HCT116 (cell line): ENCODE results near the gene C14orf132. TPM values are rescaled to one million over a fixed set of nuclear protein-coding genes. Genes with fewer than 3 reads are reported as not detected.

Experiments used
- ATAC-seq: fragments of 200-7000 bp; cut with Tn5 transposase; 2 replicates; pipeline ENCODE4 v1.9.1; 2020; ENCODE audit warnings: mild to moderate bottlenecking, moderate library complexity
- BruUV-seq: library from RNA; stranded (reverse); fragments of 400-500 nt; replicated peaks from 2 replicates; lab custom pipeline; 2021; lab: Mats Ljungman, UMichigan
- CTCF ChIA-PET: fragments of 300-600 bp; sonication (Branson Sonifier 250); formaldehyde crosslinking; loops from one replicate; lab custom pipeline; 2021; ENCODE audit warnings: antibody characterized with exemption; lab: Charles Lee
- POLR2A ChIA-PET: fragments of 300-600, 350-600 bp; sonication (Branson Sonifier 250); formaldehyde crosslinking; loops from one replicate; lab custom pipeline; 2021; ENCODE audit warnings: antibody characterized with exemption; lab: Charles Lee
- RAD21 ChIA-PET, 2 experiments: fragments of 300-600 bp; sonication (Branson Sonifier 250); formaldehyde crosslinking; loops; one replicate each; lab custom pipeline; 2023; ENCODE audit warnings: low total read pairs in 2 of 2; ENCODE audit not compliant: uncharacterized antibody in 2 of 2, unreplicated experiment in 2 of 2, low non-redundant PET in 1 of 2; lab: Charles Lee
- DNase-seq: peaks from one replicate; pipeline ENCODE4 v3.0.0-alpha.2; 2010; ENCODE audit warnings: low read depth, low spot score
- H2AFZ ChIP-seq: fragments of 200-600 bp; shearing (Covaris generic), sonication (generic); 2 replicates; pipeline ENCODE4 v1.6.1; 2017; ENCODE audit warnings: low read depth, mixed run types, mixed read lengths, antibody characterized with exemption, low read length; ENCODE audit not compliant: poor library complexity, severe bottlenecking
- H3K27ac ChIP-seq: 2 replicates; pipeline ENCODE4 v1.5.1; 2012; ENCODE audit warnings: low read depth, low read length
- H3K27me3 ChIP-seq: fragments of 200-600 bp; sonication (generic); 2 replicates; pipeline ENCODE4 v1.6.1; 2016; ENCODE audit warnings: mixed run types, low read length, mixed read lengths; ENCODE audit not compliant: insufficient read depth
- H3K36me3 ChIP-seq, 2 experiments: fragments of 200-500 bp in 1 of 2; fragments of 200-600 bp in 1 of 2; sonication (Bioruptor generic) in 1 of 2; sonication (generic) in 1 of 2; 2 replicates each; pipeline versions ENCODE4 v1.5.1 to v1.6.1; 2014 to 2016; ENCODE audit warnings: low read length in 2 of 2, inconsistent platforms in 1 of 2, mixed read lengths in 1 of 2, mixed run types in 1 of 2; ENCODE audit not compliant: insufficient read depth in 2 of 2, control insufficient read depth in 1 of 2
- H3K4me1 ChIP-seq, 2 experiments: fragments of 200-600 bp in 1 of 2; sonication (generic) in 1 of 2; 2 replicates each; pipeline versions ENCODE4 v1.5.1 to v1.6.1; 2012 to 2017; ENCODE audit warnings: low read length in 2 of 2, inconsistent platforms in 1 of 2, mild to moderate bottlenecking in 1 of 2, mixed read lengths in 1 of 2, mixed run types in 1 of 2, moderate library complexity in 1 of 2; ENCODE audit not compliant: insufficient read depth in 2 of 2, control insufficient read depth in 1 of 2
- H3K4me2 ChIP-seq: fragments of 200-600 bp; sonication (generic); 2 replicates; pipeline ENCODE4 v1.6.1; 2017; ENCODE audit warnings: mixed run types, low read length, mixed read lengths
- H3K4me3 ChIP-seq, 2 experiments: fragments of 200-600 bp in 1 of 2; sonication (generic) in 1 of 2; replicated peaks in 1 of 2; 2 replicates each; pipeline ENCODE4 v1.5.1; 2011 to 2016; ENCODE audit warnings: low read length in 2 of 2, control low read depth in 1 of 2, low read depth in 1 of 2, mild to moderate bottlenecking in 1 of 2, mixed read lengths in 1 of 2, mixed run types in 1 of 2
- H3K79me2 ChIP-seq: fragments of 200-600 bp; sonication (generic); 2 replicates; pipeline ENCODE4 v1.6.1; 2017; ENCODE audit warnings: mild to moderate bottlenecking, mixed run types, low read length, moderate library complexity, mixed read lengths; ENCODE audit not compliant: insufficient read depth
- H3K9ac ChIP-seq: fragments of 200-600 bp; sonication (generic); 2 replicates; pipeline ENCODE4 v1.6.1; 2016; ENCODE audit warnings: low read length, mixed read lengths
- H3K9me2 ChIP-seq: fragments of 200-600 bp; sonication (generic), shearing (Covaris generic); 2 replicates; pipeline ENCODE4 v1.6.1; 2017; ENCODE audit warnings: mixed run types, mild to moderate bottlenecking, moderate library complexity; ENCODE audit not compliant: insufficient read depth
- H3K9me3 ChIP-seq, 2 experiments: fragments of 200-500 bp in 1 of 2; fragments of 200-600 bp in 1 of 2; sonication (Bioruptor generic) in 1 of 2; sonication (generic) in 1 of 2; 2 replicates each; pipeline ENCODE4 v1.6.1; 2014 to 2017; ENCODE audit warnings: low read length in 2 of 2, mixed read lengths in 2 of 2, inconsistent platforms in 1 of 2, low read depth in 1 of 2, mild to moderate bottlenecking in 1 of 2, mixed run types in 1 of 2, moderate library complexity in 1 of 2; ENCODE audit not compliant: control insufficient read depth in 1 of 2, insufficient read depth in 1 of 2
- H4K20me1 ChIP-seq: fragments of 200-600 bp; sonication (generic), shearing (Covaris generic); 2 replicates; pipeline ENCODE4 v1.6.1; 2017; ENCODE audit warnings: mixed run types, mild to moderate bottlenecking, moderate library complexity; ENCODE audit not compliant: insufficient read depth
- ATF3 ChIP-seq: IDR thresholded peaks from 2 replicates; pipeline ENCODE4 v1.6.1; 2012
- CTCF ChIP-seq, 3 experiments: fragments of 200-600 bp in 1 of 3; sonication (generic) in 1 of 3; IDR thresholded peaks in 2 of 3; conservative IDR thresholded peaks in 1 of 3; 2 replicates each; pipeline ENCODE4 v1.5.1; 2012 to 2017; ENCODE audit warnings: low read depth in 2 of 3, low read length in 2 of 3, antibody characterized with exemption in 1 of 3, borderline replicate concordance in 1 of 3, control low read depth in 1 of 3, mild to moderate bottlenecking in 1 of 3, mixed read lengths in 1 of 3, mixed run types in 1 of 3, moderate library complexity in 1 of 3; ENCODE audit not compliant: insufficient read depth in 1 of 3
- EGR1 ChIP-seq: IDR thresholded peaks from 2 replicates; pipeline ENCODE4 v1.6.1; 2012; ENCODE audit warnings: low read depth
- EZH2 ChIP-seq: fragments of 200-600 bp; sonication (generic); IDR thresholded peaks from 2 replicates; pipeline ENCODE4 v1.6.1; 2017; ENCODE audit warnings: antibody characterized with exemption, mixed run types
- JUND ChIP-seq: IDR thresholded peaks from 2 replicates; pipeline ENCODE4 v1.6.1; 2012
- RAD21 ChIP-seq: IDR thresholded peaks from 2 replicates; pipeline ENCODE4 v1.6.1; 2012; ENCODE audit warnings: low read depth, mild to moderate bottlenecking
- SRF ChIP-seq: IDR thresholded peaks from 2 replicates; pipeline ENCODE4 v1.6.1; 2012; ENCODE audit warnings: low read depth
- TCF7L2 ChIP-seq: IDR thresholded peaks from 2 replicates; pipeline ENCODE4 v1.7.0; 2011; ENCODE audit warnings: borderline replicate concordance, inconsistent platforms; ENCODE audit not compliant: insufficient read depth, insufficient read length; ENCODE audit errors: extremely low read depth
- intact Hi-C: fragments of 100-400 bp; cut with micrococcal nuclease; formaldehyde crosslinking; loops from 2 replicates; pipeline ENCODE4 v1.10.0; 2022
- total RNA-seq: library from RNA; stranded (reverse); gene quantifications from one replicate; pipeline ENCODE4 v1.2.1, GENCODE V29; 2021; ENCODE audit not compliant: unreplicated experiment

C14orf132 gene
- total RNA-seq, 1 experiment from 2014 or later: 3.4 TPM

GRCh38 chr14:96129128-96129736 lies 90.1 kb downstream of the C14orf132 start:
- no peak for DNase-seq
- Histone ChIP-seq H3K79me2 (no peaks in the 10 kb centered on the region), H3K27ac (no peak overlapping the region), H3K9ac (no peak overlapping the region)
- ATAC-seq: no peak
- POLR2A ChIA-PET: no interaction called here
- TF ChIP-seq EZH2 (no peak), RAD21 (no peak)
- TF ChIP-seq, all 23 proteins: peak for 0
- Histone ChIP-seq H2AFZ (no peak overlapping the region), H3K9me3 (no peaks in the 10 kb centered on the region), H3K4me2 (no peak overlapping the region), H3K4me3 (no peak overlapping the region), H3K36me3 (no peaks in the 10 kb centered on the region), H3K4me1 (no peaks in the 10 kb centered on the region), H3K27me3 (peaks cover 15% of the 10 kb centered on the region), H3K9me2 (no peaks in the 10 kb centered on the region), H4K20me1 (no peaks in the 10 kb centered on the region)
- intact Hi-C loops: no loop called here
- ChIA-PET RAD21 (no interaction called here), CTCF (no interaction called here)
- no TSS peak for BruUV-seq

GRCh38 chr14:96130391-96130790 lies 91.2 kb downstream of the C14orf132 start:
- no peaks in the 10 kb centered on the region for H3K79me2 ChIP-seq
- TF ChIP-seq JUND (no peak), EZH2 (no peak), EGR1 (no peak), SRF (no peak), ATF3 (no peak), CTCF (IDR thresholded peaks at IDR 0.05 in 2 of 3, conservative IDR thresholded peaks at IDR 0.05 in 1 of 3; ENCODE audit: borderline replicate concordance in 1 of 3, insufficient read depth in 1 of 3, low read depth in 2 of 3, low read length in 2 of 3) (no peak), TCF7L2 (no peak)
- H3K9me3 ChIP-seq: no peaks in the 10 kb centered on the region
- intact Hi-C loops: no loop called here
- no TSS peak for BruUV-seq
- H3K27ac ChIP-seq: no peak overlapping the region
- no peak overlapping the region for H3K4me2 ChIP-seq
- peaks cover 0 to 2% of the 10 kb centered on the region in 2 experiments; a peak in 1 of 4 replicates for H3K4me1 ChIP-seq
- H3K9ac ChIP-seq: no peak overlapping the region
- H3K27me3 ChIP-seq: peaks cover 15% of the 10 kb centered on the region
- ChIA-PET RAD21 (no interaction called here), CTCF (no interaction called here), POLR2A (no interaction called here)
- H3K36me3 ChIP-seq: no peaks in the 10 kb centered on the region
- no peaks in the 10 kb centered on the region for H3K9me2 ChIP-seq
- H3K4me3 ChIP-seq: no peak overlapping the region
- DNase-seq (no peak), ATAC-seq (no peak)
- H4K20me1 ChIP-seq: no peaks in the 10 kb centered on the region
- H2AFZ ChIP-seq: no peak overlapping the region
